ENCODE results near the gene TMEM109. TPM values are rescaled to one million over a fixed set of nuclear protein-coding genes. Genes with fewer than 3 reads are reported as not detected.

Gene TMEM109
- total and polyA plus RNA-seq, 2 of the 4 experiments (the other 2 are of a cell fraction) = 15.1 to 69.7 TPM

DNA sequence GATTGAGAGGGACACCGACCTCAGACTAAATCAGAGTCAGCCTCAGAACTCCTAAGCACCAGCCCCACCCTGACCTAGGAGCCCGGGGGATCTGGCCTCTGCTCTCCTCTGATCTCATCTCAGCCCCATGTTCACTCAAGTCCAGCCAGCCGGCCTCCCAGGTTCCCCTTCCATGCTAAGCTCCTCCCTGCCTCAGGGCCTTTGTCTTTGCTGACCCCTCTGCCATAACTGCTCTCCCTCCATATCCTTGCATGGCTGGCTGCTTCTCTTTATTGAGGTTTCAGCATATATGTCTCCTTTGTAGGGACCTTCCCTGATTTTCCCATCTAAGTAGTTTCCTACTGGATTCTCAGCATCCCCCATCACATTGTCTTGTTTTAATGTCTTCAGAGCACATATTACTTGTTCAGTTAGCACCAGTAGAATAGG is 38.8 kb downstream of the TMEM109 start:
- H2AFZ ChIP-seq (replicated peaks; ENCODE audit: low read length, poor library complexity) = peak overlapping the region; percentile 89
- ChIA-PET POLR2A (ENCODE audit: unreplicated experiment) (no interaction called here), CTCF (no interaction called here)
- WGBS, 2 experiments (ENCODE audit: extremely low coverage in 2 of 2, insufficient read length in 1 of 2) = 100% methylated on average over 1 of the region's 3 CpGs; no CpG with 5 or more reads in 1 of the 2 experiments
- in situ Hi-C loops (cut with MboI; ENCODE audit: low sequenced_read_pairs) = no loop called here
- no peak overlapping the region for H2AK5ac ChIP-seq (ENCODE audit: low read depth, low read length)
- H3K27ac ChIP-seq (ENCODE audit: insufficient read depth, low read length) = 0 out of 2 replicates have a peak overlapping the region, but pooled peaks have one; percentile 69
- H3K4me3 ChIP-seq (ENCODE audit: insufficient read depth, low read depth, low read length) = no peak overlapping the region
- peak overlapping the region; percentile 21; the same call in 1 of the 2 replicates for H3K14ac ChIP-seq (replicated peaks; ENCODE audit: low read depth, low read length)
- peak overlapping the region; percentile 10; the same call in 1 of the 2 replicates for H3K23ac ChIP-seq (ENCODE audit: low read depth, low read length)
- H4K5ac ChIP-seq (ENCODE audit: low read depth, low read length) = peak overlapping the region; percentile 96
- no TSS peak for BruUV-seq (replicated peaks)
- peaks cover 3% of the 10 kb centered on the region; the same call in 1 of the 2 replicates for H3K27me3 ChIP-seq (ENCODE audit: control insufficient read depth, insufficient read depth, low read length)
- peak overlapping the region; percentile 79; the same call in 1 of the 2 replicates for H4K91ac ChIP-seq (ENCODE audit: insufficient read depth, low read depth, low read length)
- H3K4ac ChIP-seq (ENCODE audit: low read depth, low read length) = peak overlapping the region; percentile 57
- DNase-seq = no peak
- no peaks in the 10 kb centered on the region for H3K9me1 ChIP-seq (ENCODE audit: insufficient read depth, low read length)
- no peak for TF ChIP-seq CHD1 (IDR thresholded peaks at IDR 0.05; ENCODE audit: low read depth, low read length)
- TF ChIP-seq SMC3 (IDR thresholded peaks at IDR 0.05; ENCODE audit: low read depth, low read length) = no peak
- TF ChIP-seq MAZ (IDR thresholded peaks at IDR 0.05; ENCODE audit: borderline replicate concordance, low read depth, low read length) = no peak
- TF ChIP-seq RAD21 (IDR thresholded peaks at IDR 0.05; ENCODE audit: low read length) = no peak
- TF ChIP-seq, protein P1, sequence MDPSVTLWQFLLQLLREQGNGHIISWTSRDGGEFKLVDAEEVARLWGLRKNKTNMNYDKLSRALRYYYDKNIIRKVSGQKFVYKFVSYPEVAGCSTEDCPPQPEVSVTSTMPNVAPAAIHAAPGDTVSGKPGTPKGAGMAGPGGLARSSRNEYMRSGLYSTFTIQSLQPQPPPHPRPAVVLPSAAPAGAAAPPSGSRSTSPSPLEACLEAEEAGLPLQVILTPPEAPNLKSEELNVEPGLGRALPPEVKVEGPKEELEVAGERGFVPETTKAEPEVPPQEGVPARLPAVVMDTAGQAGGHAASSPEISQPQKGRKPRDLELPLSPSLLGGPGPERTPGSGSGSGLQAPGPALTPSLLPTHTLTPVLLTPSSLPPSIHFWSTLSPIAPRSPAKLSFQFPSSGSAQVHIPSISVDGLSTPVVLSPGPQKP (IDR thresholded peaks at IDR 0.05; ENCODE audit: borderline replicate concordance, low read depth, low read length) = no peak
- TF ChIP-seq FOS (IDR thresholded peaks at IDR 0.05; ENCODE audit: low read depth, low read length) = no peak
- TF ChIP-seq POLR2A (IDR thresholded peaks at IDR 0.05; ENCODE audit: low read depth, low read length) = no peak
- no peak for TF ChIP-seq NFE2L2 (IDR thresholded peaks at IDR 0.05; ENCODE audit: low read depth, low read length)
- TF ChIP-seq MXI1 (IDR thresholded peaks at IDR 0.05; ENCODE audit: borderline replicate concordance, low read depth, low read length) = no peak
- TF ChIP-seq RFX5 (IDR thresholded peaks at IDR 0.05; ENCODE audit: low read depth, low read length) = no peak
- intact Hi-C loops (cut with micrococcal nuclease) = no loop called here
- peak overlapping the region; percentile 79 for H3K4me2 ChIP-seq (ENCODE audit: low read depth, low read length)
- H3K18ac ChIP-seq (ENCODE audit: low read depth, low read length) = no peak overlapping the region
- dilution Hi-C loops (cut with HindIII; ENCODE audit: low sequenced_read_pairs, unreplicated experiment) = no loop called here
- H3K4me1 ChIP-seq (ENCODE audit: control insufficient read depth, insufficient read depth, low read length) = peaks cover 12% of the 10 kb centered on the region
- no peaks in the 10 kb centered on the region for H4K20me1 ChIP-seq (ENCODE audit: insufficient read depth, low read length)
- peak overlapping the region; percentile 21 for H2AK9ac ChIP-seq (replicated peaks; ENCODE audit: low read depth, low read length, poor library complexity)
- H2BK120ac ChIP-seq (ENCODE audit: low read depth, low read length) = peak overlapping the region; percentile 56
- no peak overlapping the region for H2BK5ac ChIP-seq (ENCODE audit: low read depth, low read length, poor library complexity, severe bottlenecking)
- no peaks in the 10 kb centered on the region; a peak in 1 of 4 replicates for H3K79me1 ChIP-seq (ENCODE audit: low read depth in 1 of 2, low read length in 2 of 2)
- H4K8ac ChIP-seq (ENCODE audit: low read depth in 2 of 2, low read length in 2 of 2) = peak overlapping the region; percentile 87 to 96
- peak overlapping the region; percentile 80 for H3K9ac ChIP-seq (ENCODE audit: low read depth, low read length)
- ATAC-seq (ENCODE audit: low read depth) = no peak
- no peak overlapping the region for H2BK20ac ChIP-seq (ENCODE audit: low read depth, low read length)
- H2BK15ac ChIP-seq (ENCODE audit: low read depth, low read length) = no peak overlapping the region; the same call in 2 of the 3 replicates
- H3K9me3 ChIP-seq (ENCODE audit: control insufficient read depth, insufficient read depth, low read length) = no peaks in the 10 kb centered on the region
- no peaks in the 10 kb centered on the region for H3K36me3 ChIP-seq (ENCODE audit: control insufficient read depth, insufficient read depth, low read length)
- H3K56ac ChIP-seq (ENCODE audit: extremely low read depth, insufficient read depth, low read length) = no peak overlapping the region
